Muscle layer of duodenum (tissue), 2 donors: ENCODE results near the gene RGS17.

Experiments
- H3K27ac ChIP-seq: one replicate; pipeline ENCODE4 v1.7.0; 2013; ENCODE audit warnings: mild to moderate bottlenecking, low read length
- H3K27me3 ChIP-seq: one replicate; pipeline ENCODE4 v1.7.0; 2013; ENCODE audit warnings: low read depth, mild to moderate bottlenecking, control low read depth, low read length
- H3K36me3 ChIP-seq, 2 donors: one replicate each; pipeline ENCODE4 v1.7.0; 2013; ENCODE audit warnings: low read length in 2 of 2, control low read depth in 1 of 2, mild to moderate bottlenecking in 1 of 2; ENCODE audit not compliant: insufficient read depth in 2 of 2, control insufficient read depth in 1 of 2
- H3K4me1 ChIP-seq, 2 donors: one replicate each; pipeline ENCODE4 v1.7.0; 2013; ENCODE audit warnings: low read length in 2 of 2, mild to moderate bottlenecking in 2 of 2, control low read depth in 1 of 2, moderate library complexity in 1 of 2; ENCODE audit not compliant: insufficient read depth in 2 of 2, control insufficient read depth in 1 of 2
- H3K4me3 ChIP-seq, 2 donors: one replicate each; pipeline ENCODE4 v1.7.0; 2013; ENCODE audit warnings: low read length in 2 of 2, low read depth in 1 of 2, mild to moderate bottlenecking in 1 of 2
- H3K9me3 ChIP-seq, 2 donors: one replicate each; pipeline ENCODE4 v1.7.0; 2013; ENCODE audit warnings: low read length in 2 of 2, control low read depth in 1 of 2, mild to moderate bottlenecking in 1 of 2; ENCODE audit not compliant: control insufficient read depth in 1 of 2
- donor health status: healthy.

RGS17 gene

GRCh38 chr6:153076431-153076830, 54.7 kb downstream of the RGS17 start:
- H3K27ac ChIP-seq, result no peak overlapping the region
- no peaks in the 10 kb centered on the region for H3K36me3 ChIP-seq
- H3K9me3 ChIP-seq, result no peaks in the 10 kb centered on the region
- no peaks in the 10 kb centered on the region for H3K27me3 ChIP-seq
- H3K4me3 ChIP-seq, result no peak overlapping the region
- peaks cover 0 to 4% of the 10 kb centered on the region in 2 donors for H3K4me1 ChIP-seq

GRCh38 chr6:153074761-153075160, 56.3 kb downstream of the RGS17 start:
- no peaks in the 10 kb centered on the region for H3K36me3 ChIP-seq
- no peaks in the 10 kb centered on the region for H3K9me3 ChIP-seq
- H3K4me1 ChIP-seq, result peaks cover 0 to 4% of the 10 kb centered on the region in 2 donors
- no peak overlapping the region for H3K4me3 ChIP-seq
- H3K27me3 ChIP-seq, result no peaks in the 10 kb centered on the region
- H3K27ac ChIP-seq, result no peak overlapping the region

- Histone ChIP-seq H3K27me3 (no peaks in the 10 kb centered on the region), H3K9me3 (no peaks in the 10 kb centered on the region), H3K4me1 (peaks cover 0 to 4% of the 10 kb centered on the region in 2 donors), H3K4me3 (no peak overlapping the region), H3K36me3 (no peaks in the 10 kb centered on the region), H3K27ac (no peak overlapping the region)
Measured at GRCh38 chr6:153073841-153074240, 57.2 kb downstream of the RGS17 start.

GRCh38 chr6:153070756-153071155, 60.3 kb downstream of the RGS17 start:
- Histone ChIP-seq H3K4me1 (peaks cover 0 to 4% of the 10 kb centered on the region in 2 donors), H3K4me3 (no peak overlapping the region), H3K9me3 (no peaks in the 10 kb centered on the region), H3K36me3 (no peaks in the 10 kb centered on the region), H3K27ac (no peak overlapping the region), H3K27me3 (no peaks in the 10 kb centered on the region)

GRCh38 chr6:153069897-153070296, 61.2 kb downstream of the RGS17 start:
- no peaks in the 10 kb centered on the region for H3K27me3 ChIP-seq

GRCh38 chr6:153065222-153065621, 65.9 kb downstream of the RGS17 start:
- Histone ChIP-seq H3K4me1 (no peaks in the 10 kb centered on the region), H3K4me3 (no peak overlapping the region), H3K9me3 (no peaks in the 10 kb centered on the region), H3K27ac (no peak overlapping the region), H3K36me3 (no peaks in the 10 kb centered on the region), H3K27me3 (no peaks in the 10 kb centered on the region)

More at GRCh38 chr6:153069897-153070296, 61.2 kb downstream of the RGS17 start:
- Histone ChIP-seq H3K27ac (no peak overlapping the region), H3K9me3 (no peaks in the 10 kb centered on the region), H3K4me3 (no peak overlapping the region), H3K36me3 (no peaks in the 10 kb centered on the region), H3K4me1 (peaks cover 0 to 4% of the 10 kb centered on the region in 2 donors)

GRCh38 chr6:153063936-153064335, 67.1 kb downstream of the RGS17 start:
- H3K27ac ChIP-seq, result no peak overlapping the region
- H3K4me3 ChIP-seq, result no peak overlapping the region
- no peaks in the 10 kb centered on the region for H3K36me3 ChIP-seq
- no peaks in the 10 kb centered on the region for H3K4me1 ChIP-seq
- H3K27me3 ChIP-seq, result no peaks in the 10 kb centered on the region
- H3K9me3 ChIP-seq, result no peaks in the 10 kb centered on the region

GRCh38 chr6:153062516-153062915, 68.6 kb downstream of the RGS17 start:
- no peak overlapping the region for H3K27ac ChIP-seq
- no peaks in the 10 kb centered on the region for H3K4me1 ChIP-seq
- H3K36me3 ChIP-seq, result no peaks in the 10 kb centered on the region
- no peak overlapping the region for H3K4me3 ChIP-seq
- no peaks in the 10 kb centered on the region for H3K9me3 ChIP-seq
- H3K27me3 ChIP-seq, result no peaks in the 10 kb centered on the region

GRCh38 chr6:153059757-153060156, 71.3 kb downstream of the RGS17 start:
- Histone ChIP-seq H3K27me3 (no peaks in the 10 kb centered on the region), H3K4me1 (no peaks in the 10 kb centered on the region), H3K36me3 (no peaks in the 10 kb centered on the region), H3K27ac (no peak overlapping the region), H3K9me3 (no peaks in the 10 kb centered on the region), H3K4me3 (no peak overlapping the region)

GRCh38 chr6:153059311-153059710, 71.8 kb downstream of the RGS17 start:
- H3K4me3 ChIP-seq, result no peak overlapping the region
- H3K36me3 ChIP-seq, result no peaks in the 10 kb centered on the region
- H3K27ac ChIP-seq, result no peak overlapping the region
- no peaks in the 10 kb centered on the region for H3K4me1 ChIP-seq
- no peaks in the 10 kb centered on the region for H3K27me3 ChIP-seq
- H3K9me3 ChIP-seq, result no peaks in the 10 kb centered on the region

- H3K27ac ChIP-seq, result no peak overlapping the region
- no peaks in the 10 kb centered on the region for H3K36me3 ChIP-seq
- H3K9me3 ChIP-seq, result no peaks in the 10 kb centered on the region
- no peak overlapping the region for H3K4me3 ChIP-seq
- H3K4me1 ChIP-seq, result no peaks in the 10 kb centered on the region
- no peaks in the 10 kb centered on the region for H3K27me3 ChIP-seq
Measured at GRCh38 chr6:153058909-153059308, 72.2 kb downstream of the RGS17 start.

GRCh38 chr6:153058291-153058690, 72.8 kb downstream of the RGS17 start:
- Histone ChIP-seq H3K27ac (no peak overlapping the region), H3K4me1 (no peaks in the 10 kb centered on the region), H3K4me3 (no peak overlapping the region), H3K9me3 (no peaks in the 10 kb centered on the region), H3K36me3 (no peaks in the 10 kb centered on the region), H3K27me3 (no peaks in the 10 kb centered on the region)
